T-helper 17 cell (primary cell): Measurements from ENCODE around the gene PROS1. TPM values are rescaled to one million over a fixed set of nuclear protein-coding genes. Genes with fewer than 3 reads are reported as not detected.
"Not testable (repeated sequence)": the region's sequence is repeated elsewhere in the genome, so short reads cannot be mapped to it uniquely, and the experiment has no call there.

Source experiments
- ATAC-seq: fragments of 150-1000 bp; cut with Tn5 transposase; 2 replicates; pipeline ENCODE4 v1.10.0; 2021; ENCODE audit warnings: mild to moderate bottlenecking, moderate library complexity
- DNase-seq, 3 donors: peaks; one replicate each; pipeline versions ENCODE4 v3.0.0 to v3.0.0-alpha.2; 2020 to 2021
- H3K9me3 ChIP-seq: one replicate; pipeline ENCODE4 v1.7.0; 2013; ENCODE audit warnings: low read length, mild to moderate bottlenecking; ENCODE audit not compliant: control insufficient read depth, poor library complexity, severe bottlenecking
- H3K27ac Mint-ChIP-seq: one replicate; pipeline ENCODE4 v1.8.0; 2022; ENCODE audit warnings: mild to moderate bottlenecking, moderate library complexity, mixed read lengths
- H3K27me3 Mint-ChIP-seq: one replicate; pipeline ENCODE4 v1.8.0; 2022; ENCODE audit warnings: mixed read lengths
- H3K36me3 Mint-ChIP-seq: one replicate; pipeline ENCODE4 v1.8.0; 2022; ENCODE audit warnings: low read depth, mixed read lengths
- H3K4me1 Mint-ChIP-seq: one replicate; pipeline ENCODE4 v1.8.0; 2022; ENCODE audit warnings: mild to moderate bottlenecking, mixed read lengths
- H3K4me3 Mint-ChIP-seq: one replicate; pipeline ENCODE4 v1.8.0; 2022; ENCODE audit warnings: mild to moderate bottlenecking, moderate library complexity, mixed read lengths
- total RNA-seq, 4 donors: library from RNA in 2 of 4; stranded (reverse) in 2 of 4; gene quantifications; one replicate each; pipeline ENCODE4 v1.2.3 and lab custom pipeline; 2022 to 2026

Gene PROS1
- total RNA-seq, 2 donors from 2014 or later = 0.65 to 7.4 TPM

DNA sequence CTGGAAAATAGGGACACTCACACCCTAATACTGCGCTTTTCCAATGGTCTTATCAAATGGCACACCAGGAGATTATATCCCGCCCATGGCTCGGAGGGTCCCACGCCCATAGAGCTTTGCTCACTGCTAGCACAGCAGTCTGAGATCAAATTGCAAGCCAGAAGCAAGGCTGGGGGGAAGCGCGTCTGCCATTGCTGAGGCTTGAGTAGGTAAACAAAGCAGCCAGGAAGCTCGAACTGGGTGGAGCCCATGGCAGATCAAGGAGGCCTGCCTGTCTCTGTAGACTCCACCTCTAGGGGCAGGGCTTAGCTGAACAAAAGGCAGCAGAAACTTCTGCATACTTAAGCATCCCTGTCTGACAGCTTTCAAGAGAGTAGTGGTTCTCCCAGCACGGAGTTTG is 23.7 kb downstream of the PROS1 start:
- H3K27ac Mint-ChIP-seq, H3K36me3 Mint-ChIP-seq, ATAC-seq, H3K4me3 Mint-ChIP-seq, H3K4me1 Mint-ChIP-seq, H3K27me3 Mint-ChIP-seq, H3K9me3 ChIP-seq, DNase-seq: not testable (repeated sequence)

DNA sequence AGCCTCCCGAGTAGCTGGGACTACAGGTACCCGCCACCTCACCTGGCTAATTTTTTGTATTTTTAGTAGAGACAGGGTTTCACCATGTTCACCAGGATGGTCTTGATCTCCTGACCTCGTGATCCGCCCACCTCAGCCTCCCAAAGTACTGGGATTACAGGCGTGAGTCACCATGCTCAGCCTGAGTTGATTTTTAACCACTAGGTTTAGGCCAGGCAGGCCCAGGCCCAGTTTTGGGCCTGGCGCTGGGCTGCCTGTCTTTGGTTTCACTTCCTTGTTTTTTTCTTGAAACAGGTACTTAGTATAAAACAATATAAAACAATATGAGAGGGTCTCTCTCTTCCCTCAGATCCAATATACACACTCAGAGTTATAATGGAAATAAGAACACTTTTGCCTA is 36.2 kb downstream of the PROS1 start:
- H3K27me3 Mint-ChIP-seq, H3K4me1 Mint-ChIP-seq, H3K36me3 Mint-ChIP-seq, H3K27ac Mint-ChIP-seq, ATAC-seq, H3K4me3 Mint-ChIP-seq, DNase-seq, H3K9me3 ChIP-seq: not testable (repeated sequence)

DNA sequence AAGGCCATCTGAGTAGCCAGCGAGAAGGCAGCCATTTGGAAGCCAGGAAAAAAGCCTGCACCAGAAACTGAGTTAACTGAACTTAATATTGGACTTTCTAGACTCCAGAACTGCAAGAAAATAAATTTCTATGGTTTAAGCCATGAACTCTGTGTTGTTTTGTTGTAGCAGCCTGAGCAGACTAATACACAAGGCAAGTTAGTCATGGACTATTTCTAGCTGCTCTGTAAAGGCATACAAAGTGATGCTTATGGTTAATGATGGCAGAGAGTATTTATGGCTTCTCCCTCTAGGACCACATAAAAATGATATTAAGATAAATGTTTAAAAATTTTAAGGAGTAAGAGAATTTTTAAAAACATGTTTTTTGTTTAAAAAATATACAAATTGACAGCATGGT is 37.1 kb downstream of the PROS1 start:
- ATAC-seq (no peak), DNase-seq (no peak)
- H3K36me3 Mint-ChIP-seq = no peaks in the 10 kb centered on the region
- no peak overlapping the region for H3K27ac Mint-ChIP-seq
- H3K4me3 Mint-ChIP-seq = no peak overlapping the region
- no peaks in the 10 kb centered on the region for H3K9me3 ChIP-seq
- H3K27me3 Mint-ChIP-seq = no peaks in the 10 kb centered on the region
- peaks cover 3% of the 10 kb centered on the region for H3K4me1 Mint-ChIP-seq

DNA sequence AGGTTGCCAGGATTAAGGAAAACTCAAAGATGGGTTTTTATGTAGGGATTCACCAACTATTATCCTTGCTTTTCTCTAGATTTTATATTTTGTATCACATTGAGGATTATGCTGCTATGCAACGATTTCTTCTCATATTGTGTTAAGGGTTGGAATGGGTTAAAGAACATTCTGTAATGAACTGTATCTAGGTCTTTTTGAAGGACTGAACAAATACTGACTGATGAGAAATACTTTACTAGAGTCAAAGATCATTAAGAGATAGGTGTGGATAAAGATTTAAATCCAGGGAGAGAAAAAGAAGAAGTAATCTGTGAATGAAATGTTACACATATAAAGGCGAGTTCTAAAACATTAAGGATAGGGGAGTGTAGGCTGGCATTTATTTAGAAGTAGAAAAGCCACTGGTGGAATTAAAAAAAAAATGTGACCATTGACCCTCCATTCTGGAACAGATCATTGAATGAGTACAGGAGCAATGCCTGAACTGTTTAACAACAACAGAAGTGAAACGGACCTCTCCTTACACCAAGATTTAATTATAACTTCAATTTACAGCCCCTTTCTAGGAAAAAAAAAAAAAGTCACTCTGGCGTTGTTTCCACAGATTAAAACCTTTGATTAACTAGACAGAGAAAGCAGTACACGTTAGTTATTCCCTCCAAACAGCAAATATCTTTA is 39.2 kb downstream of the PROS1 start:
- Mint-ChIP-seq H3K36me3 (no peaks in the 10 kb centered on the region), H3K4me1 (peaks cover 3% of the 10 kb centered on the region), H3K27ac (no peak overlapping the region), H3K4me3 (no peak overlapping the region), H3K27me3 (no peaks in the 10 kb centered on the region)
- DNase-seq = no peak
- no peaks in the 10 kb centered on the region for H3K9me3 ChIP-seq
- no peak for ATAC-seq

DNA sequence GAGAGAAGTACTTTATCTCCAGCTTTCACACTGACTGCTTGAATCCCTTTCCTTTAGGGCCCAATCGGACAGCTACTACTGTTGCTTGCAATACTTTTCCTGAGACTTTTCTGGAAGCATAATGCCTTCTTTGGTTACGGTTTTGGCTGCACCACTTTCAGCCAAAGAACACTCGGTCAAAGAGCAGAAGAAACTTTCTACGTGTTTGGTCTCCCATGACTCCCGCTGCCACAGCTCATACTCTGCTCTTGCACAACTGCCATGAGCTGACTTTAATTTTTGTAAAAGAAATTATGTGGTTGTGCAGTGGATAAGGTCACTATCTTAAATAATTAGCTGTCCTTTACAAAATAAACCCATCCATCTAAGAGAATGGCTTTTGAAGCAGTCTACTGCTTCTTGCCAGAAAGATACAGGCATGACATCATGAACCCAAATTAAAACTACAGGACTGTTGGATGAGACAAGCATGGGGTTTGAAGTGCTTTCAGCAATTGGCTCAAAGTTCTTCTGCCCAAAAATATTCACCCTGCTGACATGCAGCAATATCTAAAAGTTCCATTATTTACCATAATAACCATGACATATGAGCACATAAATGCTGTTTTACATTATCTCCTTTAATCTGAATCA is 42.0 kb downstream of the PROS1 start:
- no peaks in the 10 kb centered on the region for H3K9me3 ChIP-seq
- H3K27ac Mint-ChIP-seq = no peak overlapping the region
- H3K36me3 Mint-ChIP-seq = no peaks in the 10 kb centered on the region
- peaks cover 4% of the 10 kb centered on the region for H3K27me3 Mint-ChIP-seq
- DNase-seq (no peak), ATAC-seq (no peak)
- peaks cover 5% of the 10 kb centered on the region for H3K4me1 Mint-ChIP-seq
- H3K4me3 Mint-ChIP-seq = no peak overlapping the region

DNA sequence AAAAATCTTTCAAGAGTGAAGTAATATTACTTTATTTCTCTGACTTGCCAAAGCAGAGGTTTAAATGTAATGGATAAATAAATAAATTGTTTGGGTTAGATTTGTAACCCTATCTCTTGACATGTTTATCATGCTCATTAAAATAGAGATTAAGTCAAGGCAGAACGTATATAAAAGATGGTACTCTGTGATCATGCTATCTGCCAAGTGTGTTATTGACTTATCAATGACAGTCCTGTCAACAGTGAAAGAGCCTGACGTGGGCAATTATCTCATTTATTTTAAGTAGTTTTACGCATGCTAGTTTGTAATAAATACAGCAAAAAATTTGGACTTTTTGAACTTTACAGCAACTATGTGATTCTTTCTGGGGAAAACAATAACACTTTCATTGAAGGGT is 43.7 kb downstream of the PROS1 start:
- Mint-ChIP-seq H3K4me3 (no peak overlapping the region), H3K27me3 (peaks cover 10% of the 10 kb centered on the region), H3K27ac (no peak overlapping the region), H3K36me3 (peaks cover 3% of the 10 kb centered on the region), H3K4me1 (peaks cover 5% of the 10 kb centered on the region)
- no peak for DNase-seq
- ATAC-seq = no peak
- no peaks in the 10 kb centered on the region for H3K9me3 ChIP-seq

DNA sequence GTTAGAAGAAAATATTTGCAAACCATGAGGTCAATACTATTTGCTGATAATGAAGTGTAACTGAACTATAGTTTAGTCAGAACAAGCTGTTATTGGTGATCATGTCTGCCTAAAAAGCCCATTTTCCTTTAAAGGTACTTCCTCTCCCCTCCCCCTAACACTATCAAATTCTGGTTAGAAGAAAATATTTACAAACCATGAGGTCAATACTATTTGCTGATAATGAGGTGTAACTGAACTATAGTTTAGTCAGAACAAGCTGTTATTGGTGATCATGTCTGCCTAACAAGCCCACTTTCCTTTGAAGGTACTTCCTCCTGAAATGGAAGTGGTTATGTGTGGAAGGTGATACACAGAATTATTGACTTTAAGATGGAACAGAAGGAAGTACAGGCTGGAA is 46.9 kb downstream of the PROS1 start:
- H3K4me3 Mint-ChIP-seq = no peak overlapping the region
- no peak for ATAC-seq
- peaks cover 3% of the 10 kb centered on the region for H3K36me3 Mint-ChIP-seq

DNA sequence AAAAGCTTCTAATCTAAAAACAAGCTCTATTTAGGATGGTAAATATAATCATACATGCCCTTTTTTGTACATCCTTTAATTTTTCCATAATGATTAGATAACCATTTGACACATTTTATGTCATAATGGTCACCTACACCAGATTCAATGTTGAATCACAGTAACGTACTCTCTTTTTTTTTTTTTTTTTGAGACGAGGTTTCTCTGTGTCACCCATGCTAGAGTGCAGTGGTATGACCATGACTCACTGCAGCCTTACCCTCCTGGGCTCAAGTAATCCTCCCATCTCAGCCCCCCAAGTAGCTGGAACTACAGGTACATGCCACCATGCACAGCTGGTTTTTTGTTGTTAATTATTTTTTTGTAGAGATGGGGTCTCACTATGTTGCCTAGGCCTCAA is 49.2 kb downstream of the PROS1 start:
- no peak for DNase-seq
- Mint-ChIP-seq H3K4me1 (peaks cover 2% of the 10 kb centered on the region), H3K27ac (no peak overlapping the region), H3K36me3 (peaks cover 3% of the 10 kb centered on the region), H3K4me3 (no peak overlapping the region), H3K27me3 (peaks cover 10% of the 10 kb centered on the region)
- no peak for ATAC-seq
- no peaks in the 10 kb centered on the region for H3K9me3 ChIP-seq

More for the DNA sequence above, 46.9 kb downstream of the PROS1 start:
- H3K27ac Mint-ChIP-seq = no peak overlapping the region
- no peaks in the 10 kb centered on the region for H3K9me3 ChIP-seq
- H3K27me3 Mint-ChIP-seq = peaks cover 10% of the 10 kb centered on the region
- H3K4me1 Mint-ChIP-seq = peaks cover 2% of the 10 kb centered on the region
- DNase-seq = no peak

DNA sequence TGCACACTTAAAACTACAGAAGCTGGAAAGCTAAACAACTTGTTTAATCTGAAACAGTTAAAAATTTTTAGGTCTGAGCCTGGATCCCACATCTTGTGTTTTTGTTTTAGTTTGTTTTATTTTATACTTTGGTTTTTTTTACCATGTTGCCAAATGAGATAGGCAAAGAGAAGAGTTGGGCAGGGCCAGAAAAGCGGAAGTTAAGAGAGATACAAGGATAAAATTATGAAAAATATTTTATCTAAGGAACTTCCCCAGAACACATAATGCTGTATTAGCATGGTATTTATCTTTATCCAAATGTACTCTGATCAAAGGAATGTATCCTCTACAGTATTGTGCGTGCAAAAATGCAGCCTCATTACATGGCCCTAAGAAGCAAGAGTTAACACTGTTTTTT is 50.7 kb downstream of the PROS1 start:
- Mint-ChIP-seq H3K4me3 (no peak overlapping the region), H3K27me3 (peaks cover 10% of the 10 kb centered on the region), H3K4me1 (peaks cover 2% of the 10 kb centered on the region), H3K36me3 (peaks cover 3% of the 10 kb centered on the region), H3K27ac (no peak overlapping the region)
- no peaks in the 10 kb centered on the region for H3K9me3 ChIP-seq
- no peak for ATAC-seq
- DNase-seq = no peak

DNA sequence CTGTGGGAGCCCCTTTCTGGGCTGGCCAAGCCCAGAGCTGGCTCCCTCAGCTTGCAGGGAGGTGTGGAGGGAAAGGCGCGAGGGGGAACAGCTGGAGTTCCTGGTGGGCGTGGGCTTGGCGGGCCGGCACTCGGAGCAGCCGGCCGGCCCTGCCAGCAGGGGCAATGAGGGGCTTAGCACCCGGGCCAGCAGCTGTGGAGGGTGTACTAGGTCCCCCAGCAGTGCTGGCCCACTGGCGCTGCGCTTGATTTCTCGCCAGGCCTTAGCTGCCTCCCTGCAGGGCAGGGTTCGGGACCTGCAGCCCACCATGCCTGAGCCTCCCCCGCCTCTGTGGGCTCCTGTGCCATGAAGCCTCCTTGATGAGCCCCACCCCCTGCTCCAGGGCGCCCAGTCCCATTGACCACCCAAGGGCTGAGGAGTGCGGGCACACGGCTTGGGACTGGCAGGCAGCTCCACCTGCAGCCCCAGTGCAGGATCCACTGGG is 56.1 kb downstream of the PROS1 start:
- H3K4me3 Mint-ChIP-seq, H3K36me3 Mint-ChIP-seq, H3K27me3 Mint-ChIP-seq, DNase-seq, H3K9me3 ChIP-seq, H3K4me1 Mint-ChIP-seq, H3K27ac Mint-ChIP-seq, ATAC-seq: not testable (repeated sequence)

DNA sequence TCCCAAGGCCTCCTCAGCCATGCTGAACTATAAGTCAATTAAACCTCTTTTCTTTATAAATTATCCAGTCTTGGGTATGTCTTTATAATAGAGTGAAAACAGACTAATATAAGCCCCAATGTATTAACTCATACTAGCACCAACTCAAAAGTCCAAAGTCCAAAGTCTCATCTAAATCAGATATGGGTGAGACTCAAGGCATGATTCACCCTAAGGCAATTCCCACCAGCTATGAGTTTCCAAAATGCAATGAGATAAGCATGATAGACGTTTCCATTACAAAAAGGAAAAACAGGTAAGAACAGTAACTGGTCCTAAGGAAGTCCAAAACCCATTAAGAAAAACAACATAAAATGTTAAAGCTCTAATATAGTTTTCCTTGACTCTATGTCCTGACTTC is 60.1 kb downstream of the PROS1 start:
- not testable (repeated sequence) for H3K27ac Mint-ChIP-seq, H3K4me3 Mint-ChIP-seq, H3K36me3 Mint-ChIP-seq, DNase-seq, H3K27me3 Mint-ChIP-seq, H3K9me3 ChIP-seq, H3K4me1 Mint-ChIP-seq, ATAC-seq

DNA sequence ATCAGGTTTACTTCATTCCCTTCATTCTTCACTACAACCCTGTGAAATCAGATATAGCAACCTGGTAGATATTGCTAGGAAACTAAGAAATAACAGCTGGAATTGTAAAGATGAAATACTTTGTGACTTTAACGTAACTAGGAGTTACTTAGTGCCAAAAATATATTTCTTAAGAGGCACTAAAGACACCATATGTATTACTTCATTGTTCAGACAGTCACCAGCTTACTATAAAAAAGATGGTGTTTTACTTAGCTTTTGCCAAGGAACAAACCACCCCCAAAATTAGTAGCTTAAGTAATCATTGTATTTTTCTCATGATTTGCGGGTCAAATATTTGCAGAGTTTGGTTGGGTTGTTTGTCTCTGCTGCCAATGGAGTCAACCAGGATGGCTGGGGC is 62.5 kb downstream of the PROS1 start:
- Mint-ChIP-seq H3K27ac (no peak overlapping the region), H3K36me3 (no peaks in the 10 kb centered on the region), H3K4me3 (no peak overlapping the region), H3K4me1 (no peaks in the 10 kb centered on the region), H3K27me3 (no peaks in the 10 kb centered on the region)
- no peak for DNase-seq
- H3K9me3 ChIP-seq = no peaks in the 10 kb centered on the region
- ATAC-seq = no peak

DNA sequence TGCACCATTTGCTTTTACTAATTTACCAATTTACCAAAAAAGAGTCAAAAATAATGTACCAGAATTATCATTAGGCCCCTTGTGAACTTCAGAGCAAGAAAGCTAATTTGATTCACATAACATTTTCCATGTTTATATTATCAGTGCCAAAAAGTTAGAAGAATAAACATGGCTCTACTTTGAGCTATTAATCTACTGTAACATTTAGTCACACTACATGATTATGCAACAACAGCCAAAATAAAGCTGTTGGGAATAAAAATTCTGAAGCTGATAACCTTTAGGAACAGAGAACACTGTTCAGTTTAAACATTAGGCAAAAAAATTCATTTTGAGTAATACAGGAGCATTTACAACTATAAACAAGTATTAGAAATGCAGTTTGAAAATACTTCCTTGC is 63.6 kb downstream of the PROS1 start:
- no peaks in the 10 kb centered on the region for H3K9me3 ChIP-seq
- H3K36me3 Mint-ChIP-seq = no peaks in the 10 kb centered on the region
- no peak for DNase-seq
- no peaks in the 10 kb centered on the region for H3K27me3 Mint-ChIP-seq
- ATAC-seq = no peak
- no peaks in the 10 kb centered on the region for H3K4me1 Mint-ChIP-seq
- H3K27ac Mint-ChIP-seq = no peak overlapping the region
- H3K4me3 Mint-ChIP-seq = no peak overlapping the region

DNA sequence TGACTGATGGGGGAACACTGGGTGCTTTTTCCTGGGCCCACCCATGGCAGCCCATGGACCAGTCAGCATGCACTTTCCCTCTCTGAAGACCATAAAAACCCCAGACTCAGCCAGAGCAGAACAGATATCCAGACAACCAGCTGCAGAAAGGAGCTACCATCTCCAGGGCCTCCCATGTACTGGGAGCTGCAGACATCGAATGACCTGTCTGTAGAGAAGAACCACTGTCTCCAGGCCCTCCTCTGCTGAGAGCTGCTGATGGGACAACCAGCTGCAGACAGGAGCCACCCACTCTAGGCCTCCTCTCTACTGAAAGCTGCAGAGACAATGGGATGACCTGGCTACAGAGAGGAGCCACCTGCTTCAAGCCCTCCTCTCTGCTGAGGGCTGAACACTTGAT is 66.6 kb downstream of the PROS1 start:
- Mint-ChIP-seq H3K36me3 (no peaks in the 10 kb centered on the region), H3K4me1 (no peaks in the 10 kb centered on the region), H3K4me3 (no peak overlapping the region), H3K27me3 (no peaks in the 10 kb centered on the region), H3K27ac (no peak overlapping the region)
- ATAC-seq (no peak), DNase-seq (no peak)
- no peaks in the 10 kb centered on the region for H3K9me3 ChIP-seq
